ENCODE measurements around the gene CDC25B. TPM values are rescaled to one million over a fixed set of nuclear protein-coding genes. Genes with fewer than 3 reads are reported as not detected.
A peak's percentile ranks its signal among the peaks of the same experiment; 100 is the strongest.

Gene CDC25B
- total and polyA plus RNA-seq, 2 of the 13 experiments (the other 11 are each of a cell fraction or from before 2014, with no cell fraction given): 14.5 to 19.4 TPM

- TF ChIP-seq, protein P1, sequence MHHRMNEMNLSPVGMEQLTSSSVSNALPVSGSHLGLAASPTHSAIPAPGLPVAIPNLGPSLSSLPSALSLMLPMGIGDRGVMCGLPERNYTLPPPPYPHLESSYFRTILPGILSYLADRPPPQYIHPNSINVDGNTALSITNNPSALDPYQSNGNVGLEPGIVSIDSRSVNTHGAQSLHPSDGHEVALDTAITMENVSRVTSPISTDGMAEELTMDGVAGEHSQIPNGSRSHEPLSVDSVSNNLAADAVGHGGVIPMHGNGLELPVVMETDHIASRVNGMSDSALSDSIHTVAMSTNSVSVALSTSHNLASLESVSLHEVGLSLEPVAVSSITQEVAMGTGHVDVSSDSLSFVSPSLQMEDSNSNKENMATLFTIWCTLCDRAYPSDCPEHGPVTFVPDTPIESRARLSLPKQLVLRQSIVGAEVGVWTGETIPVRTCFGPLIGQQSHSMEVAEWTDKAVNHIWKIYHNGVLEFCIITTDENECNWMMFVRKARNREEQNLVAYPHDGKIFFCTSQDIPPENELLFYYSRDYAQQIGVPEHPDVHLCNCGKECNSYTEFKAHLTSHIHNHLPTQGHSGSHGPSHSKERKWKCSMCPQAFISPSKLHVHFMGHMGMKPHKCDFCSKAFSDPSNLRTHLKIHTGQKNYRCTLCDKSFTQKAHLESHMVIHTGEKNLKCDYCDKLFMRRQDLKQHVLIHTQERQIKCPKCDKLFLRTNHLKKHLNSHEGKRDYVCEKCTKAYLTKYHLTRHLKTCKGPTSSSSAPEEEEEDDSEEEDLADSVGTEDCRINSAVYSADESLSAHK (CRISPR knock-in tag; IDR thresholded peaks at IDR 0.05; ENCODE audit: borderline replicate concordance): no peak
- TF ChIP-seq TGIF2 (CRISPR knock-in tag; IDR thresholded peaks at IDR 0.05) (peak; percentile 96), ZNF282 (IDR thresholded peaks at IDR 0.05; ENCODE audit: partially characterized antibody) (no peak), PITX1 (CRISPR knock-in tag; IDR thresholded peaks at IDR 0.05) (peak; percentile 80), FOSL1 (CRISPR knock-in tag; IDR thresholded peaks at IDR 0.05; ENCODE audit: borderline replicate concordance) (no peak), ZNF674 (CRISPR knock-in tag; IDR thresholded peaks at IDR 0.05; ENCODE audit: low read depth) (no peak), FOXA1 (IDR thresholded peaks at IDR 0.05) (no peak), FOXA1 (CRISPR knock-in tag; IDR thresholded peaks at IDR 0.05) (no peak), GATAD2A (CRISPR knock-in tag; IDR thresholded peaks at IDR 0.05) (peak; percentile 63; the same call in 1 of the 2 replicates), RNF2 (conservative IDR thresholded peaks at IDR 0.05; ENCODE audit: low read depth) (no peak), ZNF318 (CRISPR knock-in tag; IDR thresholded peaks at IDR 0.05) (peak; percentile 71; the same call in 1 of the 2 replicates), THRA (CRISPR knock-in tag; IDR thresholded peaks at IDR 0.05; ENCODE audit: borderline replicate concordance) (no peak), ZNF326 (CRISPR knock-in tag; IDR thresholded peaks at IDR 0.05; ENCODE audit: borderline replicate concordance) (no peak), ZNF557 (CRISPR knock-in tag; IDR thresholded peaks at IDR 0.05) (peak; percentile 51; the same call in 1 of the 2 replicates), ZNF709 (CRISPR knock-in tag; IDR thresholded peaks at IDR 0.05) (0 out of 2 replicates have a peak, but pooled peaks have one; percentile 56), NRL (CRISPR knock-in tag; IDR thresholded peaks at IDR 0.05; ENCODE audit: borderline replicate concordance) (peak; percentile 77; the same call in 1 of the 2 replicates)
- TF ChIP-seq, protein P2, sequence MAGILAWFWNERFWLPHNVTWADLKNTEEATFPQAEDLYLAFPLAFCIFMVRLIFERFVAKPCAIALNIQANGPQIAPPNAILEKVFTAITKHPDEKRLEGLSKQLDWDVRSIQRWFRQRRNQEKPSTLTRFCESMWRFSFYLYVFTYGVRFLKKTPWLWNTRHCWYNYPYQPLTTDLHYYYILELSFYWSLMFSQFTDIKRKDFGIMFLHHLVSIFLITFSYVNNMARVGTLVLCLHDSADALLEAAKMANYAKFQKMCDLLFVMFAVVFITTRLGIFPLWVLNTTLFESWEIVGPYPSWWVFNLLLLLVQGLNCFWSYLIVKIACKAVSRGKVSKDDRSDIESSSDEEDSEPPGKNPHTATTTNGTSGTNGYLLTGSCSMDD (CRISPR knock-in tag; IDR thresholded peaks at IDR 0.05): no peak
These were observed 14.8 kb upstream of the CDC25B start, which contains the start of gene SPEF1 (continued) for GRCh38 chr20:3781153-3781910.

Measured in HepG2 (cell line).